Liver (tissue), 9 donors: Measurements from ENCODE around the gene COMMD6. TPM values are rescaled to one million over a fixed set of nuclear protein-coding genes. Genes with fewer than 3 reads are reported as not detected.

Experiments used
- DNase-seq: peaks from one replicate; pipeline ENCODE4 v3.0.0-alpha.2; 2017; ENCODE audit warnings: low spot score
- H3K27ac ChIP-seq, 2 donors: one replicate each; pipeline ENCODE4 v1.7.0; 2013; ENCODE audit warnings: inconsistent platforms in 2 of 2, low read length in 2 of 2, control low read depth in 1 of 2, low read depth in 1 of 2, mild to moderate bottlenecking in 1 of 2
- H3K27me3 ChIP-seq, 4 donors: one replicate each; pipeline versions ENCODE4 v1.6.1 to v1.7.0; 2013; ENCODE audit warnings: low read length in 3 of 4, inconsistent platforms in 1 of 4, mild to moderate bottlenecking in 1 of 4, moderate library complexity in 1 of 4; ENCODE audit not compliant: control insufficient read depth in 4 of 4, insufficient read depth in 4 of 4
- H3K36me3 ChIP-seq, 4 donors: one replicate each; pipeline versions ENCODE4 v1.6.1 to v1.7.0; 2013; ENCODE audit warnings: low read length in 3 of 4, mild to moderate bottlenecking in 3 of 4, low read depth in 1 of 4, moderate library complexity in 1 of 4; ENCODE audit not compliant: control insufficient read depth in 4 of 4, insufficient read depth in 3 of 4
- H3K4me1 ChIP-seq, 4 donors: one replicate each; pipeline versions ENCODE4 v1.6.1 to v1.7.0; 2013; ENCODE audit warnings: low read length in 3 of 4, mild to moderate bottlenecking in 3 of 4, moderate library complexity in 1 of 4; ENCODE audit not compliant: control insufficient read depth in 4 of 4, insufficient read depth in 4 of 4
- H3K4me3 ChIP-seq, 3 donors: one replicate each; pipeline versions ENCODE4 v1.6.1 to v1.7.0; 2013; ENCODE audit warnings: low read length in 3 of 3, control low read depth in 1 of 3, low read depth in 1 of 3, mild to moderate bottlenecking in 1 of 3
- H3K9ac ChIP-seq, 2 donors: one replicate each; pipeline ENCODE4 v1.7.0; 2013; ENCODE audit warnings: low read length in 2 of 2, mild to moderate bottlenecking in 2 of 2, moderate library complexity in 2 of 2, control low read depth in 1 of 2, low read depth in 1 of 2
- H3K9me3 ChIP-seq, 4 donors: one replicate each; pipeline versions ENCODE4 v1.6.1 to v1.7.0; 2013; ENCODE audit warnings: low read length in 3 of 4; ENCODE audit not compliant: control insufficient read depth in 4 of 4
- EGR1 ChIP-seq, 2 donors: IDR thresholded peaks; 2 replicates each; pipeline ENCODE4 v1.6.1; 2016 to 2018; ENCODE audit warnings: antibody characterized with exemption in 2 of 2, low read depth in 2 of 2
- FOXA2 ChIP-seq: IDR thresholded peaks from 2 replicates; pipeline ENCODE4 v1.6.1; 2016; ENCODE audit warnings: antibody characterized with exemption
- GABPA ChIP-seq, 2 donors: IDR thresholded peaks in 1 of 2; conservative IDR thresholded peaks in 1 of 2; 2 replicates each; pipeline ENCODE4 v1.6.1; 2016; ENCODE audit warnings: antibody characterized with exemption in 2 of 2, mild to moderate bottlenecking in 1 of 2, moderate library complexity in 1 of 2
- HNF4G ChIP-seq: IDR thresholded peaks from 2 replicates; pipeline ENCODE4 v1.6.1; 2016; ENCODE audit warnings: antibody characterized with exemption
- JUND ChIP-seq, 2 donors: IDR thresholded peaks; 2 replicates each; pipeline ENCODE4 v1.6.1; 2016; ENCODE audit warnings: antibody characterized with exemption in 2 of 2
- NR2F2 ChIP-seq: IDR thresholded peaks from 2 replicates; pipeline ENCODE4 v1.6.1; 2016; ENCODE audit warnings: antibody characterized with exemption
- RAD21 ChIP-seq, 2 donors: IDR thresholded peaks; 2 replicates each; pipeline ENCODE4 v1.6.1; 2016; ENCODE audit warnings: antibody characterized with exemption in 2 of 2, mild to moderate bottlenecking in 2 of 2
- RXRA ChIP-seq, 2 donors: IDR thresholded peaks; 2 replicates each; pipeline ENCODE4 v1.6.1; 2017 to 2018; ENCODE audit warnings: antibody characterized with exemption in 2 of 2, mild to moderate bottlenecking in 1 of 2
- SP1 ChIP-seq: IDR thresholded peaks from 2 replicates; pipeline ENCODE4 v1.6.1; 2018; ENCODE audit warnings: antibody characterized with exemption, mild to moderate bottlenecking
- TAF1 ChIP-seq: conservative IDR thresholded peaks from 2 replicates; pipeline ENCODE4 v1.6.1; 2016; ENCODE audit warnings: antibody characterized with exemption, mild to moderate bottlenecking
- YY1 ChIP-seq: IDR thresholded peaks from 2 replicates; pipeline ENCODE4 v1.6.1; 2016; ENCODE audit warnings: antibody characterized with exemption, mild to moderate bottlenecking
- WGBS: extraction: QIAGEN DNeasy Blood & Tissue Kit; methylation state at CpG from one replicate; pipeline ENCODE4 v1.1.7; 2013; 5-methylcytosine and 5-hydroxymethylcytosine counted together
- polyA plus RNA-seq, 2 donors: library from polyadenylated mRNA; stranded (reverse) in 1 of 2; unstranded in 1 of 2; fragments of 200-250 nt in 1 of 2; fragments of >200 nt in 1 of 2; fragmentation: Nextera tagmentation in 1 of 2; extraction: Ambion mirVana in 1 of 2; gene quantifications; one replicate each; pipeline versions ENCODE4 v1.2.1 to v1.2.3, GENCODE V29; 2013 to 2015
- total RNA-seq, 2 donors: library from RNA; depleted of rRNA; stranded (reverse); fragments of >200 nt; gene quantifications; one replicate each; pipeline ENCODE4 v1.2.3, GENCODE V29; 2014
- TF ChIP-seq, protein P1 (sequence below): IDR thresholded peaks from 2 replicates; pipeline ENCODE4 v1.6.1; 2016; ENCODE audit warnings: antibody characterized with exemption
- TF ChIP-seq, protein P2 (sequence below): fragments of 150-350 bp; IDR thresholded peaks from 2 replicates; pipeline ENCODE4 v1.5.1; 2017; ENCODE audit warnings: improper control_type of control experiment, low read depth, low read length; ENCODE audit not compliant: missing input control
- TF ChIP-seq, protein P3 (sequence below): IDR thresholded peaks from 2 replicates; pipeline ENCODE4 v1.6.1; 2016; ENCODE audit warnings: antibody characterized with exemption, mild to moderate bottlenecking
- donor health status: healthy.
- donor health status: healthy.
- donor health status: healthy.
- donor health status: healthy.
- donor health status: healthy.

Gene COMMD6
- total and polyA plus RNA-seq, 4 donors: 10.1 to 149 (median 44.4) TPM

DNA sequence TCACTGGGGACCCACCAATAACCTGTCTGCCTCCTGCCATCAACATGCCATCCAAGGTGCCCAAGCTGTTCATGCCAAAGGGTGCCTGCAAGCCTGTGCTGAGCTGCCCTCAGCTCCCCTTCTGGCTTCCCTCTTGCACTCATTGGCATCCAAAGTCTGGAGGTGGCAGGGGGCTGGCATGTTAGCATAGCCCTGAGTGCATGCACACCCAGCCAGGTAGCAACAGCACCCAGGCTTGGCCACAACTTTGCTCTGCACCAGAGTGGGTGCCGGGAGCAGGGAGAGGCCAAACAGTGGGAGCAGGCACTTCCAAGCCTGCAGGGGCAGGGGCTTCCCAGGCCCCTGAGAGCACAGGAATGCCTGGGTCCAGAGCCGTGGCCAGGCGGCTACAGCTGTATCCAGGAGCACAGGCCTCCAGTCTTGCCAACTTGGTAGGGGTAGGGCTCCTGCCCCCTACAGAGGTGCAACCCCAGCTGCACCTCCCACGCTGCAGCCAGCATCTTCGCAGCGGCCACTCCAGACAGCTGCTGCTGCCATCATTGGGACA is 29.6 kb downstream of the COMMD6 start:
- Histone ChIP-seq H3K36me3 (no peaks in the 10 kb centered on the region), H3K9ac (no peak overlapping the region), H3K4me1 (no peaks in the 10 kb centered on the region), H3K27ac (no peak overlapping the region), H3K27me3 (no peaks in the 10 kb centered on the region), H3K9me3 (no peaks in the 10 kb centered on the region), H3K4me3 (no peak overlapping the region)
- no peak for TF ChIP-seq TAF1
- WGBS: 93% methylated on average over 6 of the region's 6 CpGs
- DNase-seq: no peak

DNA sequence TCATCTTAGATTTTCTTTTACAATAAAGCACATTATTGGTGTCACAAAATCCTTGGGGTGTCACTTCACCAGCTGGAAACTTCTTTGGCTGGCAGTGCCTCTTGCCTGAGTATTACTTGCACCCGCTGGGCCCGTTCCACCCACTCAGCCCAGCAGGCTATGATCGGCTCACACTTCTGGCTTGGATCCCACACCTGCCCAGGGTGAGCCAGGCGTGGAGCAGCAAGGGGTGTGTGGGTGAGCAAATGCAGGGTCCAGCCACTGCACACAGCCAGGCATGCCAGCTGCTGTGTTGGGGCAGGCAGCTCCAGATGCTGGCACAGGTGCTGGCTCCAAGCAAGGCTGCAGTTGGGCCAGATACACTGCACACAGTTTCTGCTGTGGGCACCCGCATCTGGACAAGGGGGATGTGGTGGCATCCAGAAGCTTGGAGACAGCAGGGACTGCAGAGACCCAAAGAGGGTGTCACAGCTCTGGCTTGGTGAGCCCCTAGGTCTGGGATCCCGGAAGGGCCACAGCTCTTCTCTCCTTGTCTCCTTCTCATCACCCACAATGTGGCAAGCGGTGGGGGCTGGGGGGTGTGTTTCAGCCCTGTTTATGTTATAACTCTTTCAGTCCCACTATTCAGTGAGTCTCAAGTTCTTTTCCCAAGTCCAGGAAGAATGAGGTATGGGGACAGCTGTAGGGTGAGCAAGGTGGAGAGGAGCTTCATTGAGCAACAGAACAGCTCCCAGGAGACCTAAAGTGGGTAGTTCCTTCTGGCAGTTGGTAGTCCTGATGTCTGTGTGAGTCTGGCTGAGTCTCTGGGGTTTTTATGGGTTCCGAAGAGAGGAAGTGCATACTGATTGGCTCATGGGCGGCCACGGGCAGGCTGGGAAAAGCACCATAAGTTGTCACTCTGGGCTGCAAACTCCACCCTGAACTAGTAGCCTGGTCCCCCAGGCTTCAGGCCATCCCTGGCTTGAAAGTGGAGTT is 30.3 kb downstream of the COMMD6 start:
- H3K27ac ChIP-seq: no peak overlapping the region
- H3K4me3 ChIP-seq: no peak overlapping the region
- no peak overlapping the region for H3K9ac ChIP-seq
- DNase-seq: no peak
- TF ChIP-seq SP1 (no peak), YY1 (no peak), NR2F2 (no peak), JUND (IDR thresholded peaks at IDR 0.05) (no peak), RXRA (IDR thresholded peaks at IDR 0.05) (no peak), FOXA2 (no peak), GABPA (IDR thresholded peaks at IDR 0.05 in 1 of 2, conservative IDR thresholded peaks at IDR 0.05 in 1 of 2) (no peak), EGR1 (IDR thresholded peaks at IDR 0.05; ENCODE audit: low read depth in 2 of 2) (no peak), RAD21 (IDR thresholded peaks at IDR 0.05) (no peak), HNF4G (no peak), TAF1 (no peak)
- TF ChIP-seq, protein P1, sequence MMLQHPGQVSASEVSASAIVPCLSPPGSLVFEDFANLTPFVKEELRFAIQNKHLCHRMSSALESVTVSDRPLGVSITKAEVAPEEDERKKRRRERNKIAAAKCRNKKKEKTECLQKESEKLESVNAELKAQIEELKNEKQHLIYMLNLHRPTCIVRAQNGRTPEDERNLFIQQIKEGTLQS: no peak
- TF ChIP-seq, protein P2, sequence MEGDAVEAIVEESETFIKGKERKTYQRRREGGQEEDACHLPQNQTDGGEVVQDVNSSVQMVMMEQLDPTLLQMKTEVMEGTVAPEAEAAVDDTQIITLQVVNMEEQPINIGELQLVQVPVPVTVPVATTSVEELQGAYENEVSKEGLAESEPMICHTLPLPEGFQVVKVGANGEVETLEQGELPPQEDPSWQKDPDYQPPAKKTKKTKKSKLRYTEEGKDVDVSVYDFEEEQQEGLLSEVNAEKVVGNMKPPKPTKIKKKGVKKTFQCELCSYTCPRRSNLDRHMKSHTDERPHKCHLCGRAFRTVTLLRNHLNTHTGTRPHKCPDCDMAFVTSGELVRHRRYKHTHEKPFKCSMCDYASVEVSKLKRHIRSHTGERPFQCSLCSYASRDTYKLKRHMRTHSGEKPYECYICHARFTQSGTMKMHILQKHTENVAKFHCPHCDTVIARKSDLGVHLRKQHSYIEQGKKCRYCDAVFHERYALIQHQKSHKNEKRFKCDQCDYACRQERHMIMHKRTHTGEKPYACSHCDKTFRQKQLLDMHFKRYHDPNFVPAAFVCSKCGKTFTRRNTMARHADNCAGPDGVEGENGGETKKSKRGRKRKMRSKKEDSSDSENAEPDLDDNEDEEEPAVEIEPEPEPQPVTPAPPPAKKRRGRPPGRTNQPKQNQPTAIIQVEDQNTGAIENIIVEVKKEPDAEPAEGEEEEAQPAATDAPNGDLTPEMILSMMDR: no peak
- TF ChIP-seq, protein P3, sequence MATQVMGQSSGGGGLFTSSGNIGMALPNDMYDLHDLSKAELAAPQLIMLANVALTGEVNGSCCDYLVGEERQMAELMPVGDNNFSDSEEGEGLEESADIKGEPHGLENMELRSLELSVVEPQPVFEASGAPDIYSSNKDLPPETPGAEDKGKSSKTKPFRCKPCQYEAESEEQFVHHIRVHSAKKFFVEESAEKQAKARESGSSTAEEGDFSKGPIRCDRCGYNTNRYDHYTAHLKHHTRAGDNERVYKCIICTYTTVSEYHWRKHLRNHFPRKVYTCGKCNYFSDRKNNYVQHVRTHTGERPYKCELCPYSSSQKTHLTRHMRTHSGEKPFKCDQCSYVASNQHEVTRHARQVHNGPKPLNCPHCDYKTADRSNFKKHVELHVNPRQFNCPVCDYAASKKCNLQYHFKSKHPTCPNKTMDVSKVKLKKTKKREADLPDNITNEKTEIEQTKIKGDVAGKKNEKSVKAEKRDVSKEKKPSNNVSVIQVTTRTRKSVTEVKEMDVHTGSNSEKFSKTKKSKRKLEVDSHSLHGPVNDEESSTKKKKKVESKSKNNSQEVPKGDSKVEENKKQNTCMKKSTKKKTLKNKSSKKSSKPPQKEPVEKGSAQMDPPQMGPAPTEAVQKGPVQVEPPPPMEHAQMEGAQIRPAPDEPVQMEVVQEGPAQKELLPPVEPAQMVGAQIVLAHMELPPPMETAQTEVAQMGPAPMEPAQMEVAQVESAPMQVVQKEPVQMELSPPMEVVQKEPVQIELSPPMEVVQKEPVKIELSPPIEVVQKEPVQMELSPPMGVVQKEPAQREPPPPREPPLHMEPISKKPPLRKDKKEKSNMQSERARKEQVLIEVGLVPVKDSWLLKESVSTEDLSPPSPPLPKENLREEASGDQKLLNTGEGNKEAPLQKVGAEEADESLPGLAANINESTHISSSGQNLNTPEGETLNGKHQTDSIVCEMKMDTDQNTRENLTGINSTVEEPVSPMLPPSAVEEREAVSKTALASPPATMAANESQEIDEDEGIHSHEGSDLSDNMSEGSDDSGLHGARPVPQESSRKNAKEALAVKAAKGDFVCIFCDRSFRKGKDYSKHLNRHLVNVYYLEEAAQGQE: no peak
- no peaks in the 10 kb centered on the region for H3K4me1 ChIP-seq
- 92% methylated on average over 10 of the region's 10 CpGs for WGBS
- no peaks in the 10 kb centered on the region for H3K9me3 ChIP-seq
- no peaks in the 10 kb centered on the region for H3K27me3 ChIP-seq
- H3K36me3 ChIP-seq: no peaks in the 10 kb centered on the region
